H1 (cell line): Measurements from ENCODE around the gene PPP1R12A. TPM values are rescaled to one million over a fixed set of nuclear protein-coding genes. Genes with fewer than 3 reads are reported as not detected.

Experiments used
- CTCF ChIA-PET: fragments of 300-600 bp; sonication (Branson Sonifier 250); formaldehyde crosslinking; loops from one replicate; lab custom pipeline; 2021; ENCODE audit not compliant: partially characterized antibody; lab: Charles Lee
- POLR2A ChIA-PET: fragments of 300-600 bp; sonication (Branson Sonifier 250); formaldehyde crosslinking; loops from one replicate; lab custom pipeline; 2021; ENCODE audit warnings: inconsistent platforms; ENCODE audit not compliant: partially characterized antibody; lab: Charles Lee
- DNase-seq, 2 experiments: peaks; one replicate each; pipeline versions ENCODE4 v3.0.0 to v3.0.0-alpha.2; 2010 to 2022; ENCODE audit warnings: low spot score in 2 of 2, low read depth in 1 of 2, mixed read lengths in 1 of 2
- FAIRE-seq: peaks from 2 replicates; lab custom pipeline; 2011; peaks lifted over from hg19 to GRCh38; lab: Jason Lieb, UNC
- H2AFZ ChIP-seq: 2 replicates; pipeline ENCODE4 v1.8.1; 2012; ENCODE audit warnings: low read length, inconsistent platforms
- H2AK5ac ChIP-seq: 2 replicates; pipeline ENCODE4 v1.6.1; 2013; ENCODE audit warnings: low read depth, low read length
- H2BK120ac ChIP-seq: replicated peaks from 2 replicates; pipeline ENCODE3; 2013; ENCODE audit warnings: low read depth, low read length, inconsistent platforms
- H2BK12ac ChIP-seq: 2 replicates; pipeline ENCODE4 v1.6.1; 2013; ENCODE audit warnings: low read depth, low read length
- H2BK15ac ChIP-seq: 2 replicates; pipeline ENCODE4 v1.6.1; 2013; ENCODE audit warnings: low read length
- H2BK20ac ChIP-seq: 2 replicates; pipeline ENCODE4 v1.6.1; 2013; ENCODE audit warnings: low read length
- H2BK5ac ChIP-seq: 2 replicates; pipeline ENCODE4 v1.6.1; 2013; ENCODE audit warnings: low read depth, low read length
- H3K14ac ChIP-seq: 2 replicates; pipeline ENCODE4 v1.6.1; 2013; ENCODE audit warnings: inconsistent platforms; ENCODE audit not compliant: insufficient read length
- H3K18ac ChIP-seq: 2 replicates; pipeline ENCODE4 v1.6.1; 2013; ENCODE audit warnings: low read length; ENCODE audit errors: extremely low read depth
- H3K23ac ChIP-seq: 2 replicates; pipeline ENCODE4 v1.6.1; 2013; ENCODE audit warnings: inconsistent platforms; ENCODE audit not compliant: insufficient read length
- H3K23me2 ChIP-seq: 2 replicates; pipeline ENCODE4 v1.6.1; 2013; ENCODE audit warnings: low read depth, low read length
- H3K27ac ChIP-seq: 2 replicates; pipeline ENCODE4 v1.6.1; 2011; ENCODE audit warnings: low read depth, low read length, inconsistent platforms
- H3K27me3 ChIP-seq, 4 experiments: replicated peaks in 1 of 4; 1 replicate in 1 of 4; 2 replicates in 3 of 4; pipeline versions ENCODE4 v1.6.1 to v1.8.1; 2011 to 2013; ENCODE audit warnings: low read length in 3 of 4, mild to moderate bottlenecking in 3 of 4, inconsistent platforms in 2 of 4, mixed read lengths in 2 of 4, moderate library complexity in 1 of 4; ENCODE audit not compliant: control insufficient read depth in 3 of 4, insufficient read depth in 3 of 4; ENCODE audit errors: extremely low read depth in 1 of 4
- H3K36me3 ChIP-seq, 4 experiments: 2 replicates each; pipeline versions ENCODE4 v1.6.1 to v1.8.1; 2011 to 2013; ENCODE audit warnings: mild to moderate bottlenecking in 4 of 4, low read length in 3 of 4, moderate library complexity in 2 of 4, control low read depth in 1 of 4, inconsistent platforms in 1 of 4; ENCODE audit not compliant: insufficient read depth in 4 of 4, control insufficient read depth in 2 of 4
- H3K4ac ChIP-seq: replicated peaks from 2 replicates; pipeline ENCODE3; 2013; ENCODE audit warnings: low read length, low read depth, mixed read lengths, inconsistent platforms; ENCODE audit not compliant: insufficient read length
- H3K4me1 ChIP-seq, 4 experiments: replicated peaks in 1 of 4; 1 replicate in 1 of 4; 2 replicates in 3 of 4; pipeline versions ENCODE4 v1.6.1 to v1.8.1; 2011 to 2013; ENCODE audit warnings: low read length in 3 of 4, inconsistent platforms in 2 of 4, mixed read lengths in 1 of 4; ENCODE audit not compliant: insufficient read depth in 4 of 4, control insufficient read depth in 3 of 4
- H3K4me2 ChIP-seq, 2 experiments: 2 replicates each; pipeline versions ENCODE4 v1.6.1 to v1.8.1; 2011 to 2013; ENCODE audit warnings: low read depth in 2 of 2, low read length in 2 of 2, control low read depth in 1 of 2, inconsistent platforms in 1 of 2, mild to moderate bottlenecking in 1 of 2; ENCODE audit not compliant: insufficient read depth in 1 of 2
- H3K4me3 ChIP-seq, 4 experiments: fragments of 200-600, 300-600 bp in 1 of 4; sonication (generic), shearing (Covaris generic), sonication (Bioruptor Twin) in 1 of 4; 2 replicates each; pipeline versions ENCODE4 v1.5.1 to v1.8.1; 2011 to 2016; ENCODE audit warnings: low read length in 4 of 4, low read depth in 3 of 4, control low read depth in 2 of 4, inconsistent platforms in 2 of 4, mild to moderate bottlenecking in 2 of 4, mixed read lengths in 1 of 4, moderate library complexity in 1 of 4; ENCODE audit not compliant: insufficient read depth in 2 of 4; ENCODE audit errors: extremely low read depth in 1 of 4
- H3K56ac ChIP-seq: replicated peaks from 2 replicates; pipeline ENCODE3; 2013; ENCODE audit warnings: low read depth, mild to moderate bottlenecking, mixed read lengths, low read length, inconsistent platforms; ENCODE audit not compliant: insufficient read length
- H3K79me1 ChIP-seq: 2 replicates; pipeline ENCODE4 v1.6.1; 2013; ENCODE audit warnings: low read depth, low read length, control low read depth
- H3K79me2 ChIP-seq, 2 experiments: 2 replicates each; pipeline versions ENCODE4 v1.6.1 to v1.8.1; 2012 to 2013; ENCODE audit warnings: low read length in 2 of 2, mild to moderate bottlenecking in 2 of 2, inconsistent platforms in 1 of 2; ENCODE audit not compliant: insufficient read depth in 2 of 2, control insufficient read depth in 1 of 2
- H3K9ac ChIP-seq, 4 experiments: replicated peaks in 1 of 4; 1 replicate in 1 of 4; 2 replicates in 3 of 4; pipeline versions ENCODE4 v1.6.1 to v1.8.1; 2011 to 2013; ENCODE audit warnings: low read depth in 3 of 4, low read length in 3 of 4, control low read depth in 2 of 4, mild to moderate bottlenecking in 2 of 4, moderate library complexity in 2 of 4, inconsistent platforms in 1 of 4; ENCODE audit errors: extremely low read depth in 1 of 4
- H3K9me3 ChIP-seq, 2 experiments: 2 replicates each; pipeline versions ENCODE4 v1.6.1 to v1.8.1; 2012 to 2013; ENCODE audit warnings: mild to moderate bottlenecking in 2 of 2, moderate library complexity in 2 of 2, control low read depth in 1 of 2, inconsistent platforms in 1 of 2, low read depth in 1 of 2, low read length in 1 of 2, mixed read lengths in 1 of 2; ENCODE audit not compliant: insufficient read depth in 2 of 2
- H4K20me1 ChIP-seq, 2 experiments: replicated peaks in 1 of 2; 2 replicates each; pipeline versions ENCODE3 to v1.8.1; 2011 to 2013; ENCODE audit warnings: inconsistent platforms in 2 of 2, low read length in 2 of 2, mild to moderate bottlenecking in 1 of 2; ENCODE audit not compliant: insufficient read depth in 2 of 2, control insufficient read depth in 1 of 2
- H4K5ac ChIP-seq: 2 replicates; pipeline ENCODE4 v1.6.1; 2013; ENCODE audit warnings: low read length, low read depth, mixed read lengths, inconsistent platforms; ENCODE audit not compliant: insufficient read length
- H4K8ac ChIP-seq: 2 replicates; pipeline ENCODE4 v1.8.0; 2013; ENCODE audit warnings: mild to moderate bottlenecking, moderate library complexity, low read length, inconsistent platforms; ENCODE audit not compliant: insufficient read depth; ENCODE audit errors: extremely low read depth
- H4K91ac ChIP-seq: replicated peaks from 2 replicates; pipeline ENCODE3; 2013; ENCODE audit warnings: low read length, mixed read lengths, inconsistent platforms; ENCODE audit not compliant: insufficient read length
- BCL11A ChIP-seq, 2 experiments: IDR thresholded peaks; one replicate each; pipeline ENCODE4 v1.6.1; 2011; ENCODE audit warnings: low read depth in 2 of 2, low read length in 2 of 2, mild to moderate bottlenecking in 2 of 2
- CEBPB ChIP-seq: IDR thresholded peaks from 2 replicates; pipeline ENCODE4 v1.6.1; 2012; ENCODE audit warnings: low read depth, low read length
- RXRA ChIP-seq: IDR thresholded peaks from 2 replicates; pipeline ENCODE4 v1.6.1; 2011; ENCODE audit warnings: low read depth, mild to moderate bottlenecking, low read length, moderate library complexity; ENCODE audit not compliant: insufficient read depth
- YY1 ChIP-seq: IDR thresholded peaks from 2 replicates; pipeline ENCODE4 v1.6.1; 2011; ENCODE audit warnings: low read depth, mild to moderate bottlenecking, low read length
- WGBS, 2 experiments: shearing (Covaris generic) in 1 of 2; methylation state at CpG; one replicate each; pipeline versions ENCODE4 v1.1.6 to v1.1.7; 2013 to 2015; ENCODE audit warnings: low lambda C conversion rate in 2 of 2, mixed read lengths in 2 of 2, inconsistent platforms in 1 of 2, low coverage in 1 of 2, missing lambda C conversion rate in 1 of 2; ENCODE audit not compliant: insufficient replicate concordance in 2 of 2, insufficient coverage in 1 of 2, insufficient read length in 1 of 2; ENCODE audit errors: extremely low coverage in 1 of 2, missing lambda C conversion rate in 1 of 2; 5-methylcytosine and 5-hydroxymethylcytosine counted together
- polyA plus RNA-seq, 7 experiments: library from polyadenylated mRNA; depleted of rRNA in 3 of 7; stranded (reverse) in 5 of 7; unstranded in 2 of 7; fragments of >200 nt in 5 of 7; fragments of 200-250 nt in 2 of 7; gene quantifications; 1 replicate in 5 of 7; 2 replicates in 1 of 7; 4 replicates in 1 of 7; pipeline versions ENCODE4 v1.2.1 to v1.2.3, GENCODE V29; 2011 to 2013; ENCODE audit warnings: missing spikeins in 2 of 7, mixed read lengths in 2 of 7
- total RNA-seq: library from RNA; stranded (reverse); fragmentation: NEBNext Ultra II Directional; extraction: Animal tissue kit (Norgen Biotek cat#: 25700); gene quantifications from 2 replicates; pipeline ENCODE4 v1.2.1, GENCODE V29; 2021

The PPP1R12A gene
- total and polyA plus RNA-seq, 2 of the 8 experiments (the other 6 are each of a cell fraction or from before 2014, with no cell fraction given): 14.7 to 81.5 TPM

DNA sequence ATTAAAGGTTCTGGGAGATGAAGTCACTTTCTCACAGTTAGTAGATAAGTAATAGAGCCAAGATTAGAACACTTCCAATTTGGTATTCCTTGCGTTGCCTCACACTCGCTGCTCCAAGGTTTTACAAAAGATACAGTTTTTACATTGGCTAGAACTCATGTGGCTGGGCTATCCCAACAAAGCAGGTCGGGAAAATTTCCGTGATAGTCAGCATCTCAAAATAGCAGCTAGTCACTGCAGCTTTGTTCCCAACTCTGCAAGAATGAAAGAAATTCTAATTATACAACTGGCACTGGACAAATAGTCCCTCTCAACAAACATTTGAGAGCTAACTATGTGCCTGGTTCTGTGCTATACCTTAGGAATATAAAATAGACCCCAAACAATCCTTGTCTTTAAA is 24.6 kb upstream of the PPP1R12A start:
- no peak overlapping the region for H2BK5ac ChIP-seq
- TF ChIP-seq YY1 (no peak), CEBPB (no peak), RXRA (no peak), BCL11A (IDR thresholded peaks at IDR 0.05; ENCODE audit: low read depth in 2 of 2, low read length in 2 of 2) (no peak)

More for the DNA sequence above, 24.6 kb upstream of the PPP1R12A start:
- H3K9me3 ChIP-seq: no peaks in the 10 kb centered on the region
- no peaks in the 10 kb centered on the region for H4K20me1 ChIP-seq
- no peak overlapping the region for H3K4me3 ChIP-seq
- POLR2A ChIA-PET: no interaction called here
- no peak overlapping the region for H4K5ac ChIP-seq
- H2BK120ac ChIP-seq: no peak overlapping the region
- no peak overlapping the region for H2AK5ac ChIP-seq
- no peaks in the 10 kb centered on the region for H3K23me2 ChIP-seq
- H3K4me2 ChIP-seq: no peak overlapping the region
- no peak overlapping the region for H3K9ac ChIP-seq
- H3K4ac ChIP-seq: no peak overlapping the region
- H3K18ac ChIP-seq: no peak overlapping the region
- H3K79me1 ChIP-seq: no peaks in the 10 kb centered on the region
- no peaks in the 10 kb centered on the region; a peak in 1 of 7 replicates for H3K4me1 ChIP-seq
- FAIRE-seq (no peak), DNase-seq (no peak)
- no peak overlapping the region for H4K8ac ChIP-seq
- CTCF ChIA-PET: no interaction called here
- 99% methylated on average over 4 of the region's 4 CpGs; no CpG with 5 or more reads in 1 of the 2 experiments for WGBS, 2 experiments
- no peaks in the 10 kb centered on the region for H3K79me2 ChIP-seq
- H3K36me3 ChIP-seq: no peaks in the 10 kb centered on the region
- H2AFZ ChIP-seq: no peak overlapping the region
- H3K27me3 ChIP-seq: no peaks in the 10 kb centered on the region
- no peak overlapping the region for H3K27ac ChIP-seq
- no peak overlapping the region for H2BK20ac ChIP-seq
- no peak overlapping the region for H3K56ac ChIP-seq
- no peak overlapping the region for H2BK12ac ChIP-seq
- H3K14ac ChIP-seq: no peak overlapping the region
- no peak overlapping the region for H3K23ac ChIP-seq
- H2BK15ac ChIP-seq: no peak overlapping the region
- H4K91ac ChIP-seq: no peak overlapping the region
